OCI-LY7 (cell line): ENCODE results near the gene SMCO1. TPM values are rescaled to one million over a fixed set of nuclear protein-coding genes. Genes with fewer than 3 reads are reported as not detected.

Experiments used
- small RNA-seq: library from RNA; depleted of rRNA; stranded (forward); fragments of <200 nt; gene quantifications from one replicate; pipeline ENCODE3, GENCODE V24; 2014
- total RNA-seq, 2 experiments: library from RNA; depleted of rRNA in 1 of 2; stranded (reverse); fragments of >200 nt in 1 of 2; shearing (Covaris generic) in 1 of 2; gene quantifications; 2 replicates each; pipeline ENCODE4 v1.2.3, GENCODE V29; 2014 to 2022

SMCO1 gene
- total RNA-seq, 2 experiments from 2014 or later: not detected

Small RNAs within 50 kb of the gene (small RNA-seq; reads per million reads assigned to genes)
- gene RPS29P3: 0.21 reads per million

Other genes with a start within 250 kb of the SMCO1 start
- gene PCYT1A, start 227.6 kb downstream of the SMCO1 start, total RNA-seq (2014; rRNA removed; shearing (Covaris generic)): 21.3 and 21.6 TPM in 2 replicates
- 20.6 and 27.1 TPM in 2 replicates for gene PCYT1A, start 227.6 kb downstream of the SMCO1 start, total RNA-seq (2022)
- gene DYNLT2B, start 197.1 kb downstream of the SMCO1 start, total RNA-seq (2014; rRNA removed; shearing (Covaris generic)): 17.9 and 18.1 TPM in 2 replicates
- gene DYNLT2B, start 197.1 kb downstream of the SMCO1 start, total RNA-seq (2022): 21.5 and 25.5 TPM in 2 replicates
- not detected in 2 replicates for gene TM4SF19, start 177.0 kb downstream of the SMCO1 start, total RNA-seq (2014; rRNA removed; shearing (Covaris generic))
- not detected in 2 replicates for gene TM4SF19, start 177.0 kb downstream of the SMCO1 start, total RNA-seq (2022)
- gene UBXN7, start 82.9 kb downstream of the SMCO1 start, total RNA-seq (2014; rRNA removed; shearing (Covaris generic)): 12.7 and 28.9 TPM in 2 replicates
- gene UBXN7, start 82.9 kb downstream of the SMCO1 start, total RNA-seq (2022): 73.4 and 76.6 TPM in 2 replicates
- gene RNF168, start 11.6 kb downstream of the SMCO1 start, total RNA-seq (2014; rRNA removed; shearing (Covaris generic)): 29.6 and 31.3 TPM in 2 replicates
- gene RNF168, start 11.6 kb downstream of the SMCO1 start, total RNA-seq (2022): 38.1 and 38.7 TPM in 2 replicates
- gene WDR53, start 53.2 kb upstream of the SMCO1 start, total RNA-seq (2014; rRNA removed; shearing (Covaris generic)): 10.8 TPM in 2 replicates
- gene WDR53, start 53.2 kb upstream of the SMCO1 start, total RNA-seq (2022): 15.6 and 16.5 TPM in 2 replicates
- 10.6 and 12.5 TPM in 2 replicates for gene FBXO45, start 53.3 kb upstream of the SMCO1 start, total RNA-seq (2014; rRNA removed; shearing (Covaris generic))
- 15.5 and 15.6 TPM in 2 replicates for gene FBXO45, start 53.3 kb upstream of the SMCO1 start, total RNA-seq (2022)
- 0.51 and 1.1 TPM in 2 replicates for gene NRROS, start 124.3 kb upstream of the SMCO1 start, total RNA-seq (2014; rRNA removed; shearing (Covaris generic))
- 3.7 and 3.8 TPM in 2 replicates for gene NRROS, start 124.3 kb upstream of the SMCO1 start, total RNA-seq (2022)
- gene CEP19, start 196.9 kb upstream of the SMCO1 start, total RNA-seq (2014; rRNA removed; shearing (Covaris generic)): 1.9 and 3.3 TPM in 2 replicates
- 5.7 and 6.3 TPM in 2 replicates for gene CEP19, start 196.9 kb upstream of the SMCO1 start, total RNA-seq (2022)
- gene PIGX, start 197.0 kb upstream of the SMCO1 start, total RNA-seq (2014; rRNA removed; shearing (Covaris generic)): 24.1 and 24.9 TPM in 2 replicates
- 31.5 and 32.4 TPM in 2 replicates for gene PIGX, start 197.0 kb upstream of the SMCO1 start, total RNA-seq (2022)
- 24.5 and 37.9 TPM in 2 replicates for gene PAK2, start 224.5 kb upstream of the SMCO1 start, total RNA-seq (2014; rRNA removed; shearing (Covaris generic))
- 83.8 and 95.6 TPM in 2 replicates for gene PAK2, start 224.5 kb upstream of the SMCO1 start, total RNA-seq (2022)